OCI-LY7 (cell line): ENCODE measurements around the gene TMEM135.
"Not testable (repeated sequence)": the region's sequence is repeated elsewhere in the genome, so short reads cannot be mapped to it uniquely, and the experiment has no call there.

Source experiments
- EZH2phosphoT487 ChIP-seq: fragments of 200-600 bp; sonication (generic); IDR thresholded peaks from 2 replicates; pipeline ENCODE4 v1.6.1; 2018; ENCODE audit warnings: low read depth, borderline replicate concordance, mild to moderate bottlenecking, mixed run types, antibody characterized with exemption, low read length, moderate library complexity, mixed read lengths
- TF ChIP-seq, protein P1 (sequence below): fragments of 200-600 bp; sonication (generic); conservative IDR thresholded peaks from 2 replicates; pipeline ENCODE4 v1.5.1; 2014; ENCODE audit warnings: mild to moderate bottlenecking, antibody characterized with exemption, low read length, moderate library complexity, mixed read lengths

DNA sequence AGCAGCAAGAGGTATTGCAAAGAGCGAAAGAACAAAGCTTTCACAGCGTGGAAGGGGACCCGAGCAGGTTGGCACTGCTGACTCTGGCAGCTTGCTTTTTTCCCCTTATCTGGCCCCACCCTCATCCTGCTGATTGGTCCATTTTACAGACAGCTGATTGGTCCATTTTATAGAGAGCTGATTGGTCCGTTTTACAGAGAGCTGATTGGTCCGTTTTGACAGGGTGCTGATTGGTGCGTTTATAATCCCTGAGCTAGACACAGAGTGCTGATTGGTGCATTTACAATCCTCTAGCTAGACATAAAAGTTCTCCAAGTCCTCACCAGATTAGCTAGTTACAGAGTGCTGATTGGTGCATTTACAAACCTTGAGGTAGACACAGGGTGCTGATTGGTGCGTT, 247.9 kb downstream of the TMEM135 start:
- TF ChIP-seq, protein P1, sequence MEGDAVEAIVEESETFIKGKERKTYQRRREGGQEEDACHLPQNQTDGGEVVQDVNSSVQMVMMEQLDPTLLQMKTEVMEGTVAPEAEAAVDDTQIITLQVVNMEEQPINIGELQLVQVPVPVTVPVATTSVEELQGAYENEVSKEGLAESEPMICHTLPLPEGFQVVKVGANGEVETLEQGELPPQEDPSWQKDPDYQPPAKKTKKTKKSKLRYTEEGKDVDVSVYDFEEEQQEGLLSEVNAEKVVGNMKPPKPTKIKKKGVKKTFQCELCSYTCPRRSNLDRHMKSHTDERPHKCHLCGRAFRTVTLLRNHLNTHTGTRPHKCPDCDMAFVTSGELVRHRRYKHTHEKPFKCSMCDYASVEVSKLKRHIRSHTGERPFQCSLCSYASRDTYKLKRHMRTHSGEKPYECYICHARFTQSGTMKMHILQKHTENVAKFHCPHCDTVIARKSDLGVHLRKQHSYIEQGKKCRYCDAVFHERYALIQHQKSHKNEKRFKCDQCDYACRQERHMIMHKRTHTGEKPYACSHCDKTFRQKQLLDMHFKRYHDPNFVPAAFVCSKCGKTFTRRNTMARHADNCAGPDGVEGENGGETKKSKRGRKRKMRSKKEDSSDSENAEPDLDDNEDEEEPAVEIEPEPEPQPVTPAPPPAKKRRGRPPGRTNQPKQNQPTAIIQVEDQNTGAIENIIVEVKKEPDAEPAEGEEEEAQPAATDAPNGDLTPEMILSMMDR: not testable (repeated sequence)
- not testable (repeated sequence) for TF ChIP-seq EZH2phosphoT487
